H1 (cell line): ENCODE results near the gene MIPOL1. TPM values are rescaled to one million over a fixed set of nuclear protein-coding genes. Genes with fewer than 3 reads are reported as not detected.

Experiments used
- BRCA1 ChIP-seq: IDR thresholded peaks from 2 replicates; pipeline ENCODE4 v1.6.1; 2012; ENCODE audit warnings: low read depth, low read length, improper control_type of control experiment
- polyA plus RNA-seq, 7 experiments: library from polyadenylated mRNA; depleted of rRNA in 3 of 7; stranded (reverse) in 5 of 7; unstranded in 2 of 7; fragments of >200 nt in 5 of 7; fragments of 200-250 nt in 2 of 7; gene quantifications; 1 replicate in 5 of 7; 2 replicates in 1 of 7; 4 replicates in 1 of 7; pipeline versions ENCODE4 v1.2.1 to v1.2.3, GENCODE V29; 2011 to 2013; ENCODE audit warnings: missing spikeins in 2 of 7, mixed read lengths in 2 of 7
- total RNA-seq: library from RNA; stranded (reverse); fragmentation: NEBNext Ultra II Directional; extraction: Animal tissue kit (Norgen Biotek cat#: 25700); gene quantifications from 2 replicates; pipeline ENCODE4 v1.2.1, GENCODE V29; 2021

The MIPOL1 gene
- total and polyA plus RNA-seq, 2 of the 8 experiments (the other 6 are each of a cell fraction or from before 2014, with no cell fraction given), result 2.8 to 23.9 TPM

- TF ChIP-seq BRCA1, result no peak
Observed at GRCh38 chr14:37594971-37595808, 397.5 kb downstream of the MIPOL1 start, which contains the start of the genes FOXA1 and TTC6 (continued).
